SK-N-MC (cell line): Measurements from ENCODE around the gene IMP4.

Experiments
- DNase-seq: peaks from one replicate; pipeline ENCODE4 v3.0.0-alpha.2; 2011; ENCODE audit warnings: low read depth, low spot score
- H3K27ac ChIP-seq: fragments of 200-600 bp; sonication (generic); 2 replicates; pipeline ENCODE4 v1.5.1; 2016; ENCODE audit warnings: mixed run types
- H3K36me3 ChIP-seq: fragments of 200-600 bp; sonication (generic); 2 replicates; pipeline ENCODE4 v1.6.1; 2017; ENCODE audit warnings: antibody characterized with exemption, low read length, mixed read lengths; ENCODE audit not compliant: insufficient read depth
- H3K4me3 ChIP-seq: fragments of 200-600 bp; sonication (generic); 2 replicates; pipeline ENCODE4 v1.5.1; 2016
- H3K9ac ChIP-seq: fragments of 200-600 bp; sonication (generic); 2 replicates; pipeline ENCODE4 v1.8.0; 2017; ENCODE audit warnings: mixed run types, mixed read lengths; ENCODE audit not compliant: insufficient read length
- H3K9me3 ChIP-seq: fragments of 200-600 bp; sonication (generic); 2 replicates; pipeline ENCODE4 v1.6.1; 2017; ENCODE audit warnings: low read depth, mild to moderate bottlenecking, antibody characterized with exemption, low read length, moderate library complexity, mixed read lengths
- EZH2 ChIP-seq: fragments of 200-600 bp; sonication (generic); IDR thresholded peaks from one replicate; pipeline ENCODE4 v1.6.1; 2017; ENCODE audit warnings: antibody characterized with exemption
- FOXP2 ChIP-seq: optimal IDR thresholded peaks from 2 replicates; pipeline ENCODE3; 2011; ENCODE audit warnings: mild to moderate bottlenecking, moderate library complexity; ENCODE audit not compliant: insufficient read depth; ENCODE audit errors: extremely low read length, control extremely low read depth
- POLR2AphosphoS5 ChIP-seq: IDR thresholded peaks from 2 replicates; pipeline ENCODE4 v1.6.1; 2012; ENCODE audit warnings: mild to moderate bottlenecking, low read depth, low read length, borderline replicate concordance

IMP4 gene

DNA sequence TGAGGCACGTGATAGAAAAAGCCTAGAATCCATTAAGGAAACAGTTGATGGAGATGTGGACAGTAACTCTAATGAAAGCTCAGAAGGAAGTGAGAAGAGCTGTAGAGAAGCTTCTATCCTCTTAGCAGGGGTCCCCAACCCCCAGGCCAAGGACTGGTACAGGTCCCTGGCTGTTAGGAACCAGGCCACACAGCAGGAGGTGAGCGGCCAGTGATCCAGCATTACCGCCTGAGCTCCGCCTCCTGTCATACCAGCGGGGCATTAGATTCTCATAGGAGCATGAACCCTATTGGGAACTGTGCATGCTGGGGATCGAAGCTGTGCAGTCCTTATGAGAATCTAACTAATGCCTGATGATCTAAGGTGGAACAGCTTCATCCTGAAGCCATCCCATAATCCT is 8.7 kb upstream of the IMP4 start:
- no peak for DNase-seq
- Histone ChIP-seq H3K9ac (no peak overlapping the region), H3K4me3 (no peak overlapping the region)

DNA sequence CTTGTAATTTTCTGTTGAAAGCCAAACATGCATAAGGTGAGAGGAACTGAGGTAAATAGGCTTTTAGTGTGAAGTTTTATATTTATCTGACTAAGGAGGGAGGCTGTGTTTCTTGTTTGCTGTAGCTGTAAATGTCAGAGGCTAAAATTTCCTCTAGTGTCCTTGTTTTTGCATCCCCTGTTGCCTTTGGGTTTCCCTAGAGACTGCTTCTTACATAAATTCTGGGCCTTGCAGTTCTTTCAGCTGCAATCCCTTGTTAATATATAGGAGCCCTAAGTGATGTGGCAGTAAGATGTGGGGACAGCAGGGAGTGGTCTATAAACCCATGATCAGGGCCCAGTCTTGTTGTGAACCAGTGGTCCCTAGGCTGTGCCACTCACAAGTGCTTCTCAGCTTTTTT is 7.5 kb upstream of the IMP4 start:
- no peaks in the 10 kb centered on the region for H3K9me3 ChIP-seq
- H3K36me3 ChIP-seq, result no peaks in the 10 kb centered on the region
- TF ChIP-seq FOXP2, result no peak
- TF ChIP-seq EZH2, result no peak
- no peak for DNase-seq
- H3K27ac ChIP-seq, result no peak overlapping the region
- no peak overlapping the region for H3K4me3 ChIP-seq
- no peak overlapping the region for H3K9ac ChIP-seq

More for the DNA sequence above, 8.7 kb upstream of the IMP4 start:
- Histone ChIP-seq H3K9me3 (no peaks in the 10 kb centered on the region), H3K36me3 (no peaks in the 10 kb centered on the region), H3K27ac (no peak overlapping the region)
- no peak for TF ChIP-seq FOXP2
- TF ChIP-seq EZH2, result no peak
- no peak for TF ChIP-seq POLR2AphosphoS5

DNA sequence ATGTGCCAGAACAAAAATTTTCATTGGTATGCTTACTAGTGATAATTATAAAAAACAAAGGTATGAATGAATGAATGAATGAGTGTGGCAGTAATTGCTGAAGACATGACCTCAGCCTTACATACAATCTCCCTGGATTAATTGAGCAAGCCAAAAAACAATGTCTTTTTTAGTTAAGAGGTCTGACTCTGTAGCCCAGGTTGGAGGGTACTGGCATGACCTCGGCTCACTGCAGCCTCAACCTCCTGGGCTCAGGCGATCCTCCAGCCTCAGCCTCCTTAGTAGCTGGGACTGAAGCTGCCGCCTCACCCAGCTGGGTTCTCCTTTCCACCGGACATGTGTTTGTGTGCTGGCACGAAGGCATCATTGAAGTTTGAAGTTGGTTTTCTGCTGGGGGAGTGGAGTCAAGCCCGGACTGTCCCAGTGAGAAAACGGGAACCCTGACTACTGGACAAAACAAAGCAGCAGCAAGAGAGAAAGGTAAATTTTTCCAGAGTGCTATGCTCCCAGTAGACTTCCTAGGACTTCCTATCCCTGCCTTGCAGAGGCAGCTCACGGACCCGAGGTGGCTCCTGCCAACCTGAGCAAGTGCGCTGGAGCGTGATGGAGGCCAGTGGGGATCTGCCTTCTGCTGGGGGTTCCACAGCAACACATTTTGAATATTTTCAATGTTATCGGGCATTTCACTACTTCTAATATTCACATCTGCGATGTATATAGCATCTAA is 6.4 kb upstream of the IMP4 start:
- Histone ChIP-seq H3K4me3 (no peak overlapping the region; the same call in 1 of the 2 replicates), H3K9ac (no peak overlapping the region), H3K27ac (no peak overlapping the region), H3K36me3 (no peaks in the 10 kb centered on the region), H3K9me3 (no peaks in the 10 kb centered on the region)
- no peak for DNase-seq
- TF ChIP-seq FOXP2 (no peak), POLR2AphosphoS5 (no peak)

DNA sequence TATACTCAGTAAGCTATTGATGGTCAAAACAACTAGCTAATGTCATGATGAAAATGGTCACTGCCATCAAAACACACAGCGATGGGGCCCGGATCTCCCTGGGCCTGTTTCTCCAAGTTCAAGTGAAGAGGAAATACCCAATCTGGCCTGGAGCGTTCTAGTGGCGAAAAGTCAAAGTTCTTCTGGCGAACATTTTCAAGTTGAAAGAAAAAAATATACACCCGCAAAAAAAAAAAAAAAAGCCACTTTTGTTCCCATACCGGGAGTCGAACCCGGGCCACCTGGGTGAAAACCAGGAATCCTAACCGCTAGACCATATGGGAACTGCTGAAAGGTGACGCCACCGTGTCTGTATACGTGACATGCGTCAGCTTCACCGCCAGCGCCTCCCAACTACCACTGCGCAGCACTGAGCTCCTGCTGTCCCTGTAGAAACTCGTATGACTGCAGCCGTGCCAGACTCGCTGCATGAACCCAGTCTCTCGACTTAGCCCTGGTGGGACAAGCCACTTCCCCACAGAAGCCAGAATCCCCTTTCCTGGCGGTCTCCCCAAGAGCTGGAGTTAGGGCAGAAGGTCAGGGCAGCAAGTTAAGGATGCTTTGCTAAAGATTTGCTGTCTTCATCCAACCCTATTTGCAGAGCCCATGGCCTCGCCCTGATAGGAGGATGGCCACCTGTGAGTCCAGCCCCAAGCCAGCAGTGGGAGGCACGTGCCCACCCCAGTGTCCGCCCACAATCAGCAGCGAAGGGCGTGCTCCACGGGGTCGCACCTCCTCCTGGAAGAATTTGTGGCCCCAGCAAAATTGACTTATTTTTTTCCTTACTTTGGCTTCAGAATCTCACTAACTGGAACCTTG is 5.6 kb upstream of the IMP4 start:
- Histone ChIP-seq H3K36me3 (no peaks in the 10 kb centered on the region), H3K4me3 (peak overlapping the region; percentile 66), H3K9ac (no peak overlapping the region), H3K27ac (no peak overlapping the region), H3K9me3 (no peaks in the 10 kb centered on the region)
- no peak for DNase-seq
- no peak for TF ChIP-seq POLR2AphosphoS5
- TF ChIP-seq FOXP2, result no peak
- TF ChIP-seq EZH2, result no peak

DNA sequence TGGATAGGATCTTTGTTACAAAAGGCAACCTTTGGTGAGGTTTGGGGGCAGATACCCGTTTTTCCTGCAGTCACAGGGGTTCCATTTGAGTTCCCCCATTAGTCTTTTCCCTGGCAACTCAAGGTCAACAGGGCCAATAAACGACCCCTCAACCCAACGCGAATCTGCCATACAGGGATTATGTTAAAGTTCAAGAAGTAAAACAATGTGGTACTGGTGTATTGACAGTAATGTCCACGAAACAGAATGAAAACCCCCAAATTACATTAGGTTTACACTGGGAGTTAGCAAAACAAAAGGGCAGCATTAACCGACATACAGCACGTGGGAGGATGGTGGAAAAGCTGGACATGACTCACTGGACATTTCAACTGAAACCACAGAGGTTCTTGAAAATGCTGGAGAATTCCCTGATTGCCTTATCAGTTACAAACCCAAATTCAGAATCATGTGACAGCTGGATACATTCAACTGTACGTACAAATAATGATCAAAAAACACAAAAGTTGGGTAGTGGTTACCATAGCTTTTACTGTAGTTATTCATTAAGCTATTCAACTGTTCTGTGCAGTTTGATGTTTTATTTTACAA is 4.9 kb upstream of the IMP4 start:
- no peak for TF ChIP-seq FOXP2
- no peak for TF ChIP-seq EZH2
- no peak for TF ChIP-seq POLR2AphosphoS5
- H3K9ac ChIP-seq, result no peak overlapping the region

DNA sequence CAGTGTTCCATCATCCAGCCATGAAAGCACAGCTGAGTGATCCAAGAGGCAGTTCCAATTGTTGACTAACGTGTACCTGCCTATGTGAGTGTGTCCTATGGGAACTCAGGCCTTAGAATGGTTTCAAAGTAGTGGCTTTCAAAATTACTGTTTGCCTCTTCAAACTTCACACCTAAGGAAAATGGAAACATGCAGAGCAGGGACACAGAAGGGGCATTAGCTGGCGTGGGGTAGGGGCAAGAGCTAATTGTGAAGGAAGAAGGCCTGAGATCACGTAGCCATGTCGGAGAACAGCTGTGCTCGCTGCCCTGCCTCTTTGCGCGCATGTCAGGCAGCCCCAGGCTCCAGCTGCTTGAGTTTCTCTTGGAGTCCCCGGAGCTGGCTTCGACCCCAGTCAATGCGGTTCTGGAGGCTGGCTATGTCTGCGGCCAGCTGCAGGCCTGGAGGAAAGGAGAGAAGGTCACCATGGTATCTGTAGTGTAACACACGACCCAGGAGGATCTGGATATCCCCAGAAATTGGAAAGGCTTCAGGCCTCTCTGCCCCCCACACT is 3.8 kb upstream of the IMP4 start:
- TF ChIP-seq FOXP2 (no peak), EZH2 (no peak), POLR2AphosphoS5 (no peak)
- no peaks in the 10 kb centered on the region for H3K36me3 ChIP-seq
- no peak overlapping the region for H3K27ac ChIP-seq
- H3K4me3 ChIP-seq, result no peak overlapping the region
- no peaks in the 10 kb centered on the region for H3K9me3 ChIP-seq
- DNase-seq, result no peak
- H3K9ac ChIP-seq, result no peak overlapping the region

More for the DNA sequence above, 4.9 kb upstream of the IMP4 start:
- no peak for DNase-seq
- Histone ChIP-seq H3K4me3 (no peak overlapping the region), H3K27ac (no peak overlapping the region), H3K36me3 (no peaks in the 10 kb centered on the region), H3K9me3 (no peaks in the 10 kb centered on the region)

DNA sequence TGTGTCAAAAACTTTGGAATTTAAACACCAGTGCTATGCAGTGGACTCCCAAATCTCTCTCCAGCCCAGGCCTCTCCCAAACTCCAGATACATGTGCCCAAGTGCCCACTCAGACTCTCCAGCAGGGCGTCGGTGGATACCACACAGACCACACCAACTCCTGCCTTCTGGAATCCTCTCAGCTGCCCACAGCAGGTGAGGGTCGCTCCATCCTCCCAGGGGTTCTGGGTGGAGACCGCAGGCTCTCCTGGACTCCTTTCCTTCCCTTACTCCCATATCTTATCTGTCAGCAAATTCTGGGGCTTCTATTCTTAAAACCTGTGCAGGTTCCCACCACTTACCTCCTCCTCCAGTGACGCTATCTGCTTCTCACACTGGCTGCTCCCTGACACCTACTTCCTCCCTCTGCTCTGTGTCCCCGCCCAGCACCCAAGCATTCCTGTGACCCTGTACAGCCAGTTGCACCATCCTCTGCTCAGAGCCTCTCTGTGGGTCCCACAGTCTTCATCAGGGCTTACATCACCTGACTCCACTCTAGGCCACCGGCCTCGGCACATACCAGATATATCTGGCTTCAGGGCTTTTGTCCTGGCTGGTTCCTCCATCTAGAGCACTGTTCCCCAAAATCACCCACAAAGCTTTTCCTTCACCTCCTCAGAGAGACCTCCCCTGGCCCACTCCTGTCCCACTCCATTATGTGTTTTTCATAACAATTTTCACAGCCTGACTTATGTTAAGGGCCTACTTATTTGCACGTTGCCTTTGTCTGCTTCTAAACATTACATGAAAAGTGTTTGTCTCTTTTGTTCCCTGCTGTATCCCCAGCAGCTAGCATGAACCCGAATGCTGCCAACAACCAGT is 2.6 kb upstream of the IMP4 start:
- Histone ChIP-seq H3K9ac (no peak overlapping the region), H3K9me3 (no peaks in the 10 kb centered on the region), H3K4me3 (no peak overlapping the region), H3K36me3 (peaks cover 10% of the 10 kb centered on the region), H3K27ac (no peak overlapping the region)
- TF ChIP-seq EZH2 (no peak), POLR2AphosphoS5 (no peak)
- DNase-seq, result no peak

DNA sequence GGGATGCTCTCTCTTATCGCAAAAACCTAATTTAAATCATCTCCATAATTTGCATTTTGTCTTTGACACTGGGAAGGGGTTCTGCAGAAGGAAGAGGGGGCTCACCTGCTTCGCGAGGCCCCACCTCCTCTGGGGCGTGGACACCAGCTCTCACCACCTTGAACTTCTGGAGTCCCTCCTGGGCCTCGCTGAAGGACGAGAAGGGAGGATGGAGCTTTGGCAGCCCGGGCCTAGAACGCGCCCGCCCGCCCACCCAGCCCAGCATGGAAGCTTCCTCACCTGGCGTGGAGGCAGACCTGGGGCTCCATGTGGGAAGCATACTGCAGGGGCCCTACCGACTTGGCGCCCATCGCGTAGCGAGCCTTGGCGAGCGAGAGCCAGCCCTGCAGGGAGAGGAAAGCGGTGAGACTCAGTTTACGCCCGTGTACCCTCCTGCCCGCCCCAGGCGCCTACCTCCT is 1.1 kb upstream of the IMP4 start:
- peak overlapping the region; percentile 82 for H3K9ac ChIP-seq
- H3K9me3 ChIP-seq, result no peaks in the 10 kb centered on the region
- TF ChIP-seq POLR2AphosphoS5 (no peak), FOXP2 (no peak), EZH2 (no peak)
- peak overlapping the region; percentile 94 for H3K4me3 ChIP-seq
- DNase-seq, result no peak
- no peak overlapping the region for H3K27ac ChIP-seq
- H3K36me3 ChIP-seq, result peaks cover 24% of the 10 kb centered on the region
